Adipose tissue (tissue), 3 donors: ENCODE data around the gene DOC2B. TPM values are rescaled to one million over a fixed set of nuclear protein-coding genes. Genes with fewer than 3 reads are reported as not detected.
"Not testable (repeated sequence)": the region's sequence is repeated elsewhere in the genome, so short reads cannot be mapped to it uniquely, and the experiment has no call there.

Experiments used
- H3K27ac ChIP-seq: one replicate; pipeline ENCODE4 v1.5.1; 2013; ENCODE audit warnings: low read depth, low read length
- WGBS, 3 donors: extraction: QIAGEN DNeasy Blood & Tissue Kit; methylation state at CpG; one replicate each; pipeline ENCODE4 v1.1.7; 2013; 5-methylcytosine and 5-hydroxymethylcytosine counted together
- polyA plus RNA-seq, 3 donors: library from polyadenylated mRNA; stranded (reverse); fragments of 200-250 nt; gene quantifications; one replicate each; pipeline ENCODE4 v1.2.3, GENCODE V29; 2013
- donor health status: healthy with polysubstance abuse.
- donor health status: Bipolar disorder and iron deficiency.
- donor health status: healthy.

DOC2B gene
- polyA plus RNA-seq, 3 donors = 9.4 to 19.1 (median 14.4) TPM

- 82 to 96% (median 89%) methylated on average over 3 of the region's 3 CpGs for WGBS, 3 donors
- H3K27ac ChIP-seq = no peak overlapping the region
Measured at GRCh38 chr17:177155-177554, 4.3 kb downstream of the DOC2B start.

GRCh38 chr17:173166-173911, 8.1 kb downstream of the DOC2B start:
- no peak overlapping the region for H3K27ac ChIP-seq
- WGBS, 3 donors = 88 to 94% (median 89%) methylated on average over 10 of the region's 10 CpGs

- no peak overlapping the region for H3K27ac ChIP-seq
- WGBS, 3 donors = 84 to 92% (median 89%) methylated on average over 9 to 11 of the region's 11 CpGs
Measured at GRCh38 chr17:172401-172800, 9.0 kb downstream of the DOC2B start.

GRCh38 chr17:171871-172270, 9.6 kb downstream of the DOC2B start:
- no peak overlapping the region for H3K27ac ChIP-seq
- WGBS, 3 donors = 93 to 98% (median 95%) methylated on average over 7 to 12 of the region's 13 CpGs

GRCh38 chr17:170130-170670, 11.2 kb downstream of the DOC2B start:
- no peak overlapping the region for H3K27ac ChIP-seq
- 93 to 95% (median 94%) methylated on average over 6 of the region's 6 CpGs for WGBS, 3 donors

- 81 to 88% (median 82%) methylated on average over 9 of the region's 11 CpGs for WGBS, 3 donors
- not testable (repeated sequence) for H3K27ac ChIP-seq
Measured at GRCh38 chr17:168614-169013, 12.8 kb downstream of the DOC2B start.

GRCh38 chr17:165939-166338, 15.5 kb downstream of the DOC2B start:
- WGBS, 3 donors = 92 to 93% (median 93%) methylated on average over 14 of the region's 14 CpGs
- no peak overlapping the region for H3K27ac ChIP-seq

- H3K27ac ChIP-seq = no peak overlapping the region
- 67 to 77% (median 68%) methylated on average over 16 of the region's 16 CpGs for WGBS, 3 donors
Measured at GRCh38 chr17:164303-165235, 16.9 kb downstream of the DOC2B start.

- no peak overlapping the region for H3K27ac ChIP-seq
- WGBS, 3 donors = 81 to 93% (median 85%) methylated on average over 11 of the region's 11 CpGs
Measured at GRCh38 chr17:163514-164098, 17.8 kb downstream of the DOC2B start.

- WGBS, 3 donors = 91 to 92% (median 92%) methylated on average over 11 of the region's 11 CpGs
- H3K27ac ChIP-seq = no peak overlapping the region
Measured at GRCh38 chr17:162689-163088, 18.8 kb downstream of the DOC2B start.

- H3K27ac ChIP-seq = no peak overlapping the region
- WGBS, 3 donors = 89 to 94% (median 90%) methylated on average over 10 of the region's 10 CpGs
Measured at GRCh38 chr17:161481-161880, 20.0 kb downstream of the DOC2B start.

GRCh38 chr17:160336-160735, 21.1 kb downstream of the DOC2B start:
- 90 to 92% (median 91%) methylated on average over 11 to 13 of the region's 13 CpGs for WGBS, 3 donors
- H3K27ac ChIP-seq = no peak overlapping the region

- H3K27ac ChIP-seq = no peak overlapping the region
- WGBS, 3 donors = 95 to 97% (median 95%) methylated on average over 15 of the region's 15 CpGs
Measured at GRCh38 chr17:159609-160008, 21.8 kb downstream of the DOC2B start.

- H3K27ac ChIP-seq = no peak overlapping the region
- WGBS, 3 donors = 96 to 98% (median 96%) methylated on average over 7 of the region's 7 CpGs
Measured at GRCh38 chr17:158379-158778, 23.1 kb downstream of the DOC2B start.

- H3K27ac ChIP-seq = no peak overlapping the region
- WGBS, 3 donors = 92 to 97% (median 93%) methylated on average over 4 of the region's 4 CpGs
Measured at GRCh38 chr17:157901-158300, 23.5 kb downstream of the DOC2B start.

- 88 to 93% (median 90%) methylated on average over 19 of the region's 19 CpGs for WGBS, 3 donors
- H3K27ac ChIP-seq = no peak overlapping the region
Measured at GRCh38 chr17:156946-157345, 24.5 kb downstream of the DOC2B start.

GRCh38 chr17:156094-156621, 25.3 kb downstream of the DOC2B start:
- no peak overlapping the region for H3K27ac ChIP-seq
- 91 to 94% (median 92%) methylated on average over 28 of the region's 28 CpGs for WGBS, 3 donors

- H3K27ac ChIP-seq = no peak overlapping the region
- WGBS, 3 donors = 83 to 90% (median 87%) methylated on average over 7 of the region's 7 CpGs
Measured at GRCh38 chr17:155576-155975, 25.9 kb downstream of the DOC2B start.

GRCh38 chr17:153851-154250, 27.6 kb downstream of the DOC2B start:
- H3K27ac ChIP-seq = no peak overlapping the region
- 87 to 93% (median 88%) methylated on average over 9 of the region's 9 CpGs for WGBS, 3 donors
